ENCODE results near the gene ZNF598. TPM values are rescaled to one million over a fixed set of nuclear protein-coding genes. Genes with fewer than 3 reads are reported as not detected.

Gene ZNF598
- total RNA-seq, 2 donors from 2014 or later = 65.8 to 68.5 TPM

- Histone ChIP-seq H3K27me3 (replicated peaks; ENCODE audit: insufficient read depth) (peaks cover 4% of the 10 kb centered on the region), H3K36me3 (peaks cover 8% of the 10 kb centered on the region), H3K27ac (peak overlapping the region; percentile 38 to 53), H3K4me1 (ENCODE audit: control insufficient read depth in 1 of 2, low read depth in 2 of 2) (peaks cover 7 to 21% of the 10 kb centered on the region in 2 donors), H3K4me3 (peak overlapping the region; percentile 92), H3K9me3 (no peaks in the 10 kb centered on the region)
- DNase-seq (ENCODE audit: low spot score) (no peak), ATAC-seq (ENCODE audit: insufficient number of reproducible peaks, low FRiP score, low read depth) (no peak)
- TF ChIP-seq, protein P1, sequence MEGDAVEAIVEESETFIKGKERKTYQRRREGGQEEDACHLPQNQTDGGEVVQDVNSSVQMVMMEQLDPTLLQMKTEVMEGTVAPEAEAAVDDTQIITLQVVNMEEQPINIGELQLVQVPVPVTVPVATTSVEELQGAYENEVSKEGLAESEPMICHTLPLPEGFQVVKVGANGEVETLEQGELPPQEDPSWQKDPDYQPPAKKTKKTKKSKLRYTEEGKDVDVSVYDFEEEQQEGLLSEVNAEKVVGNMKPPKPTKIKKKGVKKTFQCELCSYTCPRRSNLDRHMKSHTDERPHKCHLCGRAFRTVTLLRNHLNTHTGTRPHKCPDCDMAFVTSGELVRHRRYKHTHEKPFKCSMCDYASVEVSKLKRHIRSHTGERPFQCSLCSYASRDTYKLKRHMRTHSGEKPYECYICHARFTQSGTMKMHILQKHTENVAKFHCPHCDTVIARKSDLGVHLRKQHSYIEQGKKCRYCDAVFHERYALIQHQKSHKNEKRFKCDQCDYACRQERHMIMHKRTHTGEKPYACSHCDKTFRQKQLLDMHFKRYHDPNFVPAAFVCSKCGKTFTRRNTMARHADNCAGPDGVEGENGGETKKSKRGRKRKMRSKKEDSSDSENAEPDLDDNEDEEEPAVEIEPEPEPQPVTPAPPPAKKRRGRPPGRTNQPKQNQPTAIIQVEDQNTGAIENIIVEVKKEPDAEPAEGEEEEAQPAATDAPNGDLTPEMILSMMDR (IDR thresholded peaks at IDR 0.05) = no peak
Observed at GRCh38 chr16:1984347-1985225, 25.0 kb downstream of the ZNF598 start.

GRCh38 chr16:1983544-1984346 lies 25.9 kb downstream of the ZNF598 start, which contains the start of gene GFER:
Gene GFER (plus strand): TSS chr16:1984193. CDS start chr16:1984219, 26 bp downstream.
- DNase-seq (ENCODE audit: low spot score) (no peak), ATAC-seq (ENCODE audit: insufficient number of reproducible peaks, low FRiP score, low read depth) (peak; percentile 53)
- TF ChIP-seq, protein P1 (IDR thresholded peaks at IDR 0.05) = peak; percentile 26
- Histone ChIP-seq H3K27ac (peak within 1 kb of the TSS; percentile 38 to 53), H3K4me3 (peak within 1 kb of the TSS; percentile 92), H3K36me3 (peaks cover 8% of the 10 kb centered on the region), H3K9me3 (no peaks in the 10 kb centered on the region), H3K27me3 (replicated peaks; ENCODE audit: insufficient read depth) (no peaks in the 10 kb centered on the region), H3K4me1 (ENCODE audit: control insufficient read depth in 1 of 2, low read depth in 2 of 2) (peaks cover 7 to 18% of the 10 kb centered on the region in 2 donors)

DNA sequence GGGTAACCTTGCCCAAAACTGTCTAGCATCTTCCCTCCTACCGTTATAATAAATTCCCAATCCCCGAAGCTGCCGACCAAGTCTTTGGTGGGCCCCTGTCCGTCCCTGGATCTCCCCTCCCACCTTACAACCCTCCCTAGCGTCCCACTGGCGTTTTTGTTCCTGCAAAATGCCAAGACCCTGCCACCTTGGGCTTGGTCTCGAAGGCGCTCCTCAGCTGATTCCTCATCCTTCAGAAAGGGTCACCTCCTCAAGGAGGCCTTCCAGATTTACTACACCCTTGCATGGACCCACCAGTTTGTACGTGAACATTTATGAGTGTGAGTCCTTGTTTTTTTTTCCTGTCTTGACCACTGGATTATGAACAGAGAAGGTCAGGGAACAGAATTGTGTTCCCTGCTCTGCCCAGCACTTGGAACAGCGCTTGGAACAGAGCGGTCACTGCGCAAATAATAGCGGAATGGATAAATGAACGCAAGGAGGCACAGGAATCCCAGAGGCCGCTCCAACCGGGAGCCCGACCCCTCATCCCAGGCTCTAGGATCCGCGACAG lies 26.6 kb downstream of the ZNF598 start:
- Histone ChIP-seq H3K27me3 (replicated peaks; ENCODE audit: insufficient read depth) (no peaks in the 10 kb centered on the region), H3K36me3 (peaks cover 14% of the 10 kb centered on the region), H3K4me3 (peak overlapping the region; percentile 92), H3K27ac (peak overlapping the region in 1 of 2 donors; percentile 53), H3K4me1 (ENCODE audit: control insufficient read depth in 1 of 2, low read depth in 2 of 2) (peaks cover 7 to 18% of the 10 kb centered on the region in 2 donors), H3K9me3 (no peaks in the 10 kb centered on the region)
- DNase-seq (ENCODE audit: low spot score) (no peak), ATAC-seq (ENCODE audit: insufficient number of reproducible peaks, low FRiP score, low read depth) (no peak)
- TF ChIP-seq, protein P1 (IDR thresholded peaks at IDR 0.05) = no peak

GRCh38 chr16:1982013-1982433 lies 27.6 kb downstream of the ZNF598 start:
- DNase-seq (ENCODE audit: low spot score) (no peak), ATAC-seq (ENCODE audit: insufficient number of reproducible peaks, low FRiP score, low read depth) (no peak)
- no peak overlapping the region for H3K4me3 ChIP-seq
- TF ChIP-seq, protein P1 (IDR thresholded peaks at IDR 0.05) = no peak
- H3K36me3 ChIP-seq = peaks cover 25% of the 10 kb centered on the region
- H3K9me3 ChIP-seq = no peaks in the 10 kb centered on the region
- H3K27ac ChIP-seq = no peak overlapping the region
- no peaks in the 10 kb centered on the region for H3K27me3 ChIP-seq (replicated peaks; ENCODE audit: insufficient read depth)
- peaks cover 7 to 18% of the 10 kb centered on the region in 2 donors for H3K4me1 ChIP-seq (ENCODE audit: control insufficient read depth in 1 of 2, low read depth in 2 of 2)
